ENCODE measurements around the gene QSOX2.
A peak's percentile ranks its signal among the peaks of the same experiment; 100 is the strongest.

The QSOX2 gene

DNA sequence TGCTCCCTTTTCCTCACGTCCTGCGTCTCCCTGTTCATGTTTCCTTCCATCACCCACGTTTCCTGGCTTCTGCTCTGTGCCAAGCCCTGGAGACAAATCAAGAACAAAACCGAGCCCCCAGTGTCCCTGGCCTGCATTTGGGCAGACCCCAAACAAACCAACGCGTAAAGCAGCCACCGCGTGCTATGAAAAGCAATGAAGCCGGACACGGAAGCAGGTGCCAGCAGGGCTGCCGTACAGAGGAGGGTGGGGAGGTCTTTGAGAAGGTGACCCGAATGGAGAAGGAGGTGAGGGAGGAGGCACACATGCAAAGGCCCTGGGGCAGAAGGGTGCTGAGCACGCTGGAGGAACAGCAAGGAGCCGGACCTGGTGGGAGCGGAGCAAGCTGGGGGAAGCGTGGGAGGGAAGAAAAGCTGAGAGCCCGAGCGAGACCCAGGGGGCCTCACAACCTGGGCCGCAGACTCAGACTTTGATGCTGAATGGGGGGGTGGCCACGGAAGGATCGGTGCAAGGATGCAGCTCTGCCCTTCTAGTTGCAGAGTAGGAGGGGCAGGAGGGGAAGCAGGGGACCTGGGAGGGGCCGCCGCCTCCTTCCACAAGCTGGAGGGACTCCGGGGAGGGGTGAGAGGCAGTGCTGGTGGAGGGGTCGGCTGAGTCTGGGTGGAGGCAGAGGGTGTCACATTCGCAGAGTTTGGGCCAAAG is 1.4 kb upstream of the QSOX2 start:
- H3K9ac ChIP-seq = no peak overlapping the region

DNA sequence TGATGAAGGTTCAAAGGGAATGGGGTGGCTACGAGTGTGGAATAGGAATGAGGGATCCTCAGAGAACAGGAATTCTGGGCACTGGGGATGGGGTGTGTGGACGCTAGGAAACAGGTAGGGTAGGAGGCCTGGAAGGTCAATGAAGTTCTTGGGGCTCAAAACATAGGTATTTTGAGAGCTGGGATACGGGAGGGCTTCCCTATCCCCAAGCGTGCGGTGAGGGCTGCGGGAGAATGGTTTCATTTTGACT is 718 bp downstream of the QSOX2 start:
- Histone ChIP-seq H2AFZ (ENCODE audit: low read depth) (no peak overlapping the region; the same call in 1 of the 2 replicates), H3K27me3 (ENCODE audit: insufficient read depth, low read depth) (peaks cover 36% of the 10 kb centered on the region), H3K36me3 (ENCODE audit: insufficient read depth) (no peaks in the 10 kb centered on the region), H4K20me1 (ENCODE audit: insufficient read depth) (no peaks in the 10 kb centered on the region), H3K27ac (peak overlapping the region; percentile 17; the same call in 1 of the 2 replicates), H3K79me2 (ENCODE audit: insufficient read depth, low read depth) (peaks cover 48% of the 10 kb centered on the region; the same call in 1 of the 2 replicates), H3K4me2 (peak overlapping the region; percentile 96), H3K4me1 (ENCODE audit: low read depth, poor library complexity, severe bottlenecking) (peaks cover 28% of the 10 kb centered on the region), H3K4me3 (IDR thresholded peaks at IDR 0.05; ENCODE audit: insufficient read depth, low read depth, low read length) (no peak overlapping the region), H3K9ac (peak overlapping the region; percentile 79)
- TF ChIP-seq, protein P1, sequence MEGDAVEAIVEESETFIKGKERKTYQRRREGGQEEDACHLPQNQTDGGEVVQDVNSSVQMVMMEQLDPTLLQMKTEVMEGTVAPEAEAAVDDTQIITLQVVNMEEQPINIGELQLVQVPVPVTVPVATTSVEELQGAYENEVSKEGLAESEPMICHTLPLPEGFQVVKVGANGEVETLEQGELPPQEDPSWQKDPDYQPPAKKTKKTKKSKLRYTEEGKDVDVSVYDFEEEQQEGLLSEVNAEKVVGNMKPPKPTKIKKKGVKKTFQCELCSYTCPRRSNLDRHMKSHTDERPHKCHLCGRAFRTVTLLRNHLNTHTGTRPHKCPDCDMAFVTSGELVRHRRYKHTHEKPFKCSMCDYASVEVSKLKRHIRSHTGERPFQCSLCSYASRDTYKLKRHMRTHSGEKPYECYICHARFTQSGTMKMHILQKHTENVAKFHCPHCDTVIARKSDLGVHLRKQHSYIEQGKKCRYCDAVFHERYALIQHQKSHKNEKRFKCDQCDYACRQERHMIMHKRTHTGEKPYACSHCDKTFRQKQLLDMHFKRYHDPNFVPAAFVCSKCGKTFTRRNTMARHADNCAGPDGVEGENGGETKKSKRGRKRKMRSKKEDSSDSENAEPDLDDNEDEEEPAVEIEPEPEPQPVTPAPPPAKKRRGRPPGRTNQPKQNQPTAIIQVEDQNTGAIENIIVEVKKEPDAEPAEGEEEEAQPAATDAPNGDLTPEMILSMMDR (conservative IDR thresholded peaks at IDR 0.05; ENCODE audit: low read depth, low read length) = no peak

More for the DNA sequence above, 1.4 kb upstream of the QSOX2 start:
- Histone ChIP-seq H3K4me2 (no peak overlapping the region), H3K4me1 (ENCODE audit: low read depth, poor library complexity, severe bottlenecking) (peaks cover 28% of the 10 kb centered on the region), H3K27ac (no peak overlapping the region), H4K20me1 (ENCODE audit: insufficient read depth) (no peaks in the 10 kb centered on the region), H3K27me3 (ENCODE audit: insufficient read depth, low read depth) (peaks cover 54% of the 10 kb centered on the region), H3K4me3 (IDR thresholded peaks at IDR 0.05; ENCODE audit: insufficient read depth, low read depth, low read length) (no peak overlapping the region), H3K79me2 (ENCODE audit: insufficient read depth, low read depth) (peaks cover 28% of the 10 kb centered on the region; the same call in 1 of the 2 replicates), H2AFZ (ENCODE audit: low read depth) (no peak overlapping the region), H3K36me3 (ENCODE audit: insufficient read depth) (no peaks in the 10 kb centered on the region)
- TF ChIP-seq, protein P1 (conservative IDR thresholded peaks at IDR 0.05; ENCODE audit: low read depth, low read length) = no peak

DNA sequence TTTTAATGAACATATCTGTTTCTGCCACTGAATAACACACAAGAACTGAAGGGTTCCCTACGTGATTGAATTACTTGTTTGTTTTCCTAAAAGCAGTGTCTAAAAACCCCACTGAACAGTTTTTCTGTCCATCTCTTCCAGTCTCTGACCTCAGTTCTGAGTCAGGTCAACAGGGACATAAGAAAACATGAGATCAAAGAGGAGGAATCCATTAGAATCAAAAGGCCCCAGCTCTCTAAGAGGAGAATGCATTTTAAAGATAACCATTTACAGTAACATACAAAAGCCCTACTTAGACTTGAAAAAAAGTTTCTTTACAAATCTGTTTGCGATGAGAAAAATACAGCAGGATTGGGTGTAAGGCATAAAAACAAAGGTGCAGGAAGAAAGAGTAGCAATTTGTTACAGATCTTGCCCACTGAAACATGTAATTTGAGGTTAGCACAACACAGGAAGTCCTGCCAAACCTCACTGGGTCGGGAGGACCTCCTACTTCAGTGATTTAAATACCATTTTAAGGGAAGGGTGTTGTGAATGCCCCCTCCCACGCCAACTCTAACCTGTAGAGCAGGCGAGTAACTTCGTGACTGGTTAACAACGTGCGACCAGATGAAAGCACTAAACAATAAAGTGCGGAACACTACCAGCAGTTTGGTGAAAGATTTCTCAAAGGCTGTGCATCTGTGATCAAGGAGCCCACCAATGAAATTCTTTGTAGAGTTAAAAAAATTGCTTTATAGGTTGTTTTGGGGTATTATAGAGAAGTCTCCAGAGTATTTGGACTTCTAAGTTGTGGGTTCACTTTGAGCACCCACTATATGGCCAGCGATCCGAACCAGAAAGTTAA is 1.3 kb downstream of the QSOX2 start:
- H3K4me2 ChIP-seq = peak overlapping the region; percentile 96
- peak overlapping the region; percentile 79; the same call in 1 of the 2 replicates for H3K9ac ChIP-seq
- no peaks in the 10 kb centered on the region for H3K36me3 ChIP-seq (ENCODE audit: insufficient read depth)
- H2AFZ ChIP-seq (ENCODE audit: low read depth) = no peak overlapping the region; the same call in 1 of the 2 replicates
- no peak overlapping the region for H3K4me3 ChIP-seq (IDR thresholded peaks at IDR 0.05; ENCODE audit: insufficient read depth, low read depth, low read length)
- TF ChIP-seq, protein P1 (conservative IDR thresholded peaks at IDR 0.05; ENCODE audit: low read depth, low read length) = no peak
- no peaks in the 10 kb centered on the region for H4K20me1 ChIP-seq (ENCODE audit: insufficient read depth)
- peaks cover 52% of the 10 kb centered on the region; the same call in 1 of the 2 replicates for H3K79me2 ChIP-seq (ENCODE audit: insufficient read depth, low read depth)
- H3K4me1 ChIP-seq (ENCODE audit: low read depth, poor library complexity, severe bottlenecking) = peaks cover 28% of the 10 kb centered on the region
- H3K27me3 ChIP-seq (ENCODE audit: insufficient read depth, low read depth) = peaks cover 31% of the 10 kb centered on the region
- H3K27ac ChIP-seq = peak overlapping the region; percentile 17; the same call in 1 of the 2 replicates

DNA sequence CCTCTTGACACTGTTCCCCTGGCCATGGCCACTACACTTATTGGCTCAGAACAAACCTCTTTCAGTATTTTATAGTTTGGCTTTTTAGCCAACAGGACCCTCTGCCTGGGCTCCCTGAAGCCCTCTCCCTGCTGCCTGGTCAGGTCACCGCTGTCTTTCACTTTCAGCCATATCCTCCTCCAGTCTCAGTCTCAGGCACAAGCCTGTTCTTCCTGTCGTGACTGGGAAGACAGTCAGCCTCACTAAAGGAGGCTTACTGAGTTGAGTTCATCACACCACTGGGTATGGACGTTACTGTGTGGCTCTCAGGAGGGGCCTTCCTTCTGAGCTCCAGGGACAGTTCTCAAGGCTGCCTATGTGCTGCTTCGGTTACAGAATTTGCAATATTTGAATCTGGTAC is 2.0 kb downstream of the QSOX2 start:
- H4K20me1 ChIP-seq (ENCODE audit: insufficient read depth) = no peaks in the 10 kb centered on the region
- H3K4me1 ChIP-seq (ENCODE audit: low read depth, poor library complexity, severe bottlenecking) = peaks cover 28% of the 10 kb centered on the region
- no peak overlapping the region for H3K4me3 ChIP-seq (IDR thresholded peaks at IDR 0.05; ENCODE audit: insufficient read depth, low read depth, low read length)
- TF ChIP-seq, protein P1 (conservative IDR thresholded peaks at IDR 0.05; ENCODE audit: low read depth, low read length) = no peak
- H3K27ac ChIP-seq = peak overlapping the region; percentile 10; the same call in 1 of the 2 replicates
- H3K9ac ChIP-seq = no peak overlapping the region; the same call in 1 of the 2 replicates
- peak overlapping the region; percentile 96 for H3K4me2 ChIP-seq
- no peak overlapping the region for H2AFZ ChIP-seq (ENCODE audit: low read depth)
- H3K27me3 ChIP-seq (ENCODE audit: insufficient read depth, low read depth) = peaks cover 24% of the 10 kb centered on the region
- H3K36me3 ChIP-seq (ENCODE audit: insufficient read depth) = no peaks in the 10 kb centered on the region
- peaks cover 59% of the 10 kb centered on the region; the same call in 1 of the 2 replicates for H3K79me2 ChIP-seq (ENCODE audit: insufficient read depth, low read depth)
